Gastrocnemius medialis (tissue), 4 donors: ENCODE measurements around the gene SMIM38. TPM values are rescaled to one million over a fixed set of nuclear protein-coding genes. Genes with fewer than 3 reads are reported as not detected.

Source experiments
- ATAC-seq, 2 donors: fragments of 150-250 bp; one replicate each; pipeline ENCODE4 v1.9.1; 2016
- DNase-seq, 2 donors: peaks; one replicate each; pipeline ENCODE4 v3.0.0-alpha.2; 2019
- H3K27ac ChIP-seq, 4 donors: fragments of 200-600 bp; sonication (generic); 1 replicate in 1 of 4; 2 replicates in 3 of 4; pipeline ENCODE4 v1.5.1; 2016 to 2018; ENCODE audit warnings: mild to moderate bottlenecking in 2 of 4, moderate library complexity in 1 of 4
- H3K27me3 ChIP-seq, 3 donors: fragments of 200-600 bp; sonication (generic) in 2 of 3; 1 replicate in 1 of 3; 2 replicates in 2 of 3; pipeline versions ENCODE4 v1.5.1 to v1.6.0; 2016 to 2019; ENCODE audit warnings: mild to moderate bottlenecking in 1 of 3, moderate library complexity in 1 of 3
- H3K36me3 ChIP-seq, 2 donors: fragments of 200-600 bp; sonication (generic) in 1 of 2; one replicate each; pipeline ENCODE4 v1.5.1; 2017 to 2018
- H3K4me1 ChIP-seq, 2 donors: fragments of 200-600 bp; sonication (generic) in 1 of 2; one replicate each; pipeline ENCODE4 v1.5.1; 2016 to 2017; ENCODE audit warnings: mild to moderate bottlenecking in 2 of 2
- H3K4me3 ChIP-seq, 4 donors: fragments of 200-600 bp; sonication (generic) in 3 of 4; 1 replicate in 1 of 4; 2 replicates in 3 of 4; pipeline ENCODE4 v1.5.1; 2016 to 2019; ENCODE audit warnings: mild to moderate bottlenecking in 2 of 4
- H3K9me3 ChIP-seq, 3 donors: fragments of 200-600 bp; sonication (generic) in 2 of 3; 1 replicate in 1 of 3; 2 replicates in 2 of 3; pipeline ENCODE4 v1.5.1; 2016 to 2019
- POLR2A ChIP-seq, 2 donors: fragments of 450-650 bp; IDR thresholded peaks; one replicate each; pipeline ENCODE4 v1.6.1; 2017; ENCODE audit warnings: antibody characterized with exemption in 2 of 2, mild to moderate bottlenecking in 2 of 2, moderate library complexity in 2 of 2
- in situ Hi-C, 4 donors: fragments of 200-750 bp; cut with MboI; loops; one replicate each; pipeline versions ENCODE4 v1.15.0 to v1.8.0; 2017; ENCODE audit warnings: low sequenced_read_pairs in 4 of 4
- intact Hi-C: fragments of 100-400 bp; cut with DNase I; formaldehyde crosslinking; loops from one replicate; pipeline ENCODE4 v1.15.1; 2023; ENCODE audit warnings: low total_unique reads
- total RNA-seq, 4 donors: library from RNA; depleted of rRNA; stranded (reverse); fragments of >200 nt; gene quantifications; one replicate each; pipeline versions ENCODE4 v1.1.0 to v1.2.3, GENCODE V29; 2016
- TF ChIP-seq, protein P1 (sequence below), 5 experiments: fragments of 450-650 bp in 3 of 5; fragments of 200-600 bp in 2 of 5; sonication (generic) in 2 of 5; IDR thresholded peaks in 4 of 5; conservative IDR thresholded peaks in 1 of 5; 1 replicate in 4 of 5; 2 replicates in 1 of 5; pipeline ENCODE4 v1.5.1; 2016 to 2019; ENCODE audit warnings: antibody characterized with exemption in 5 of 5, mild to moderate bottlenecking in 3 of 5, moderate library complexity in 3 of 5

Gene SMIM38
- total RNA-seq, 4 donors from 2014 or later: 0.12 to 0.66 (median 0.40) TPM; not detected in 1

DNA sequence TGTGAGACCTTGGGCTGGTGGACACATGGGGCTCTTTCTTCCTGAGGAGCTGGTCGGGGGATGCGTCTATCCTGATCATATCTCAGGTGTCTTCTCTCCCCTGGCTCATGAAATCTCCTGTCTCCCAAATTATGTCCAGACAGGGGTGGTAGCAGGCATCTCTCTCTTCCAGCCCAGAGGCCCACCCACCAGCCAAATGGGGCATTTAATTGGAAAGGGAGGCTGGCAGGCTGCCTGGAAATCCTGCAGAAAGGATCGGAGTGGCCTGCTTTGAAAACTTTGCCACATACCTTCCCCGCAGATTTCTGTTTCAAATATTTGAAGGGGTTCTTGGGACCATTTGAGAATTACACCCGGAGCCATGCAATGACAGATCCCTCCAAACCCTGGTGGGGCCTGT lies 37.4 kb downstream of the SMIM38 start:
- Histone ChIP-seq H3K36me3 (no peaks in the 10 kb centered on the region), H3K9me3 (no peaks in the 10 kb centered on the region), H3K27ac (no peak overlapping the region), H3K27me3 (peaks cover 0 to 4% (median 3%) of the 10 kb centered on the region in 3 donors), H3K4me3 (no peak overlapping the region), H3K4me1 (no peaks in the 10 kb centered on the region)
- DNase-seq (no peak), ATAC-seq (no peak)
- intact Hi-C loops (no loop called here), in situ Hi-C loops (no loop called here)
- TF ChIP-seq, protein P1, sequence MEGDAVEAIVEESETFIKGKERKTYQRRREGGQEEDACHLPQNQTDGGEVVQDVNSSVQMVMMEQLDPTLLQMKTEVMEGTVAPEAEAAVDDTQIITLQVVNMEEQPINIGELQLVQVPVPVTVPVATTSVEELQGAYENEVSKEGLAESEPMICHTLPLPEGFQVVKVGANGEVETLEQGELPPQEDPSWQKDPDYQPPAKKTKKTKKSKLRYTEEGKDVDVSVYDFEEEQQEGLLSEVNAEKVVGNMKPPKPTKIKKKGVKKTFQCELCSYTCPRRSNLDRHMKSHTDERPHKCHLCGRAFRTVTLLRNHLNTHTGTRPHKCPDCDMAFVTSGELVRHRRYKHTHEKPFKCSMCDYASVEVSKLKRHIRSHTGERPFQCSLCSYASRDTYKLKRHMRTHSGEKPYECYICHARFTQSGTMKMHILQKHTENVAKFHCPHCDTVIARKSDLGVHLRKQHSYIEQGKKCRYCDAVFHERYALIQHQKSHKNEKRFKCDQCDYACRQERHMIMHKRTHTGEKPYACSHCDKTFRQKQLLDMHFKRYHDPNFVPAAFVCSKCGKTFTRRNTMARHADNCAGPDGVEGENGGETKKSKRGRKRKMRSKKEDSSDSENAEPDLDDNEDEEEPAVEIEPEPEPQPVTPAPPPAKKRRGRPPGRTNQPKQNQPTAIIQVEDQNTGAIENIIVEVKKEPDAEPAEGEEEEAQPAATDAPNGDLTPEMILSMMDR (IDR thresholded peaks at IDR 0.05 in 4 of 5, conservative IDR thresholded peaks at IDR 0.05 in 1 of 5): no peak
- no peak for TF ChIP-seq POLR2A (IDR thresholded peaks at IDR 0.05)

DNA sequence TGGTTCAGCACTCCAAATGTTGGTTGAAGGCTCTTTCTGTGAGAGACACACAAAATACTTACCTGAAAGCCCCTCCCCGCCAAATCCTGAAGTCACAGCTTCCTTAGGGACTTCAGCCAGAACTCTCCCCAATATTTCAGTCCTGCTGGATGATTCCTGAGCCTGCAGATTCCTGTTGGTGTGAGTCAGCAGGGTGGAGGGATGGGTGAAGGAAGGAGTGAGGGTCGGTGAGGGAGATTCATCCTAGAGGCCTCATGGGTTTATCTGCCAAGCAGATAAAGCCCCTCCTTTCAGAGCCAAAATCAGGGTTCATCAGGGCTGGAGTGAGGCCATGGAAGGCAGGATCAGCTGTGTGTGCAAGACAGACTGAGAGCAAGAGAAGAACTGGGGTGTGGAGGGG lies 37.9 kb downstream of the SMIM38 start:
- TF ChIP-seq POLR2A (IDR thresholded peaks at IDR 0.05): no peak
- TF ChIP-seq, protein P1 (IDR thresholded peaks at IDR 0.05 in 4 of 5, conservative IDR thresholded peaks at IDR 0.05 in 1 of 5): no peak
- ATAC-seq: no peak
- Histone ChIP-seq H3K36me3 (no peaks in the 10 kb centered on the region), H3K4me1 (no peaks in the 10 kb centered on the region), H3K9me3 (no peaks in the 10 kb centered on the region), H3K27me3 (peaks cover 0 to 7% (median 4%) of the 10 kb centered on the region in 3 donors), H3K4me3 (no peak overlapping the region), H3K27ac (no peak overlapping the region)
- no peak for DNase-seq
- intact Hi-C loops (no loop called here), in situ Hi-C loops (no loop called here)

DNA sequence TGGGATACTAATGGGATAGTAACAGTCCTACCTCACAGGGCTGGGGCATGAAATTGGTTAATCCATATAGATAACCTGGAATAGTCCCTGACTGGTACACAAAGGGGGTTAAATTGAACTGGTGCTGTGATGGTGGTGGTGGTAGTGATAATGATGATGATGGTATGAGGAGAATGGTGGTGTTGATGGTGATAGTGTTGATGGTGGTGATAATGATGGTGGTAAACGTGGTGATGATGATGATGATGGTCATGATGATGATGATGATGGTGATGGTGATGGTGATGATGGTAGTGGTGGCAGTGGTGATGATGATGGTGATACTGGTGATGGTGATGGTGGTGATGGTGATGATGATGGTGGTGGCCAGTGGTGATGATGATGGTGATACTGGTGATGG lies 38.7 kb downstream of the SMIM38 start:
- TF ChIP-seq, protein P1 (IDR thresholded peaks at IDR 0.05 in 4 of 5, conservative IDR thresholded peaks at IDR 0.05 in 1 of 5): no peak
- no peak for TF ChIP-seq POLR2A (IDR thresholded peaks at IDR 0.05)
- DNase-seq (no peak), ATAC-seq (no peak)
- in situ Hi-C loops (no loop called here), intact Hi-C loops (no loop called here)
- no peak overlapping the region for H3K4me3 ChIP-seq
- no peaks in the 10 kb centered on the region for H3K36me3 ChIP-seq
- H3K27ac ChIP-seq: no peak overlapping the region
- peaks cover 0 to 7% (median 6%) of the 10 kb centered on the region in 3 donors for H3K27me3 ChIP-seq
- H3K4me1 ChIP-seq: no peaks in the 10 kb centered on the region
- H3K9me3 ChIP-seq: no peaks in the 10 kb centered on the region

DNA sequence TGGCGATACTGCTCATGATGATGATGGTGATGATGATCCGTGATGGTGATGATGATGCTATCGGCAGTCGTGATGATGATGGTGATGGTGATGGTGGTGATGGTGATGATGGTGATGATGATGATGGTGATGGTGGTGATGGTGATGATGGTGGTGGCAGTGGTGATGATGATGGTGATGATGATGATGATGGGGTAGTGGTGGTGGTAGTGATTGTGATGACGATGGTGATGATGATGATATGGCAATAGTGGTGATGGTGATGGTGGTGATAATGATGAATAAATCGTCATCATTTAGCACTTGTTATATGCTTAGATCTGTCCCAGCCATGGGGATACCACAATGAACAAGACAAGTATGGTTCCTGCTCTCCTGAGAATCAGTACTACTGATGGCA lies 39.2 kb downstream of the SMIM38 start:
- intact Hi-C loops (no loop called here), in situ Hi-C loops (no loop called here)
- Histone ChIP-seq H3K9me3 (no peaks in the 10 kb centered on the region), H3K4me1 (no peaks in the 10 kb centered on the region), H3K27me3 (peaks cover 0 to 7% (median 6%) of the 10 kb centered on the region in 3 donors), H3K27ac (no peak overlapping the region), H3K36me3 (no peaks in the 10 kb centered on the region), H3K4me3 (no peak overlapping the region)
- ATAC-seq: no peak
- TF ChIP-seq, protein P1 (IDR thresholded peaks at IDR 0.05 in 4 of 5, conservative IDR thresholded peaks at IDR 0.05 in 1 of 5): no peak
- TF ChIP-seq POLR2A (IDR thresholded peaks at IDR 0.05): no peak
- no peak for DNase-seq
